Measurements from ENCODE around the gene ARHGAP15.

Gene ARHGAP15

DNA sequence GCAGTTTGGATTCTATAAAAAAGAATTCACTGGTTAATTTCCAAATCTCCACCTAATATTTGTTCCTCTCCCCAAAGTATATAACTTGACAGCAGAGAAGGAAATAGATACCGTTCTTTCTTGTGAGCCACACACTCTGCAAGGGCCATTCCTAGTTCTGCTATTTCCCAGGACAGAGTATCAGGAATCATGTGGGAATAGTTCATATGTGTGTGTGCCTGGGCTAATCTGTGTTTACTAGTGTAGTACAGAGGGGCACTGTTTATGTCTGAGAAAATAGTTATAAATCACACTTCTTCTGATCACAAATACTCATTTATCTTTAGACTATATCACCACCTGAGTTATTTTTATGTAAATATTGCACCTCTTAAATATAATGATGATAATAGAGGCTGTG, 296.7 kb downstream of the ARHGAP15 start:
- TF ChIP-seq, protein P1, sequence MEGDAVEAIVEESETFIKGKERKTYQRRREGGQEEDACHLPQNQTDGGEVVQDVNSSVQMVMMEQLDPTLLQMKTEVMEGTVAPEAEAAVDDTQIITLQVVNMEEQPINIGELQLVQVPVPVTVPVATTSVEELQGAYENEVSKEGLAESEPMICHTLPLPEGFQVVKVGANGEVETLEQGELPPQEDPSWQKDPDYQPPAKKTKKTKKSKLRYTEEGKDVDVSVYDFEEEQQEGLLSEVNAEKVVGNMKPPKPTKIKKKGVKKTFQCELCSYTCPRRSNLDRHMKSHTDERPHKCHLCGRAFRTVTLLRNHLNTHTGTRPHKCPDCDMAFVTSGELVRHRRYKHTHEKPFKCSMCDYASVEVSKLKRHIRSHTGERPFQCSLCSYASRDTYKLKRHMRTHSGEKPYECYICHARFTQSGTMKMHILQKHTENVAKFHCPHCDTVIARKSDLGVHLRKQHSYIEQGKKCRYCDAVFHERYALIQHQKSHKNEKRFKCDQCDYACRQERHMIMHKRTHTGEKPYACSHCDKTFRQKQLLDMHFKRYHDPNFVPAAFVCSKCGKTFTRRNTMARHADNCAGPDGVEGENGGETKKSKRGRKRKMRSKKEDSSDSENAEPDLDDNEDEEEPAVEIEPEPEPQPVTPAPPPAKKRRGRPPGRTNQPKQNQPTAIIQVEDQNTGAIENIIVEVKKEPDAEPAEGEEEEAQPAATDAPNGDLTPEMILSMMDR (IDR thresholded peaks at IDR 0.05), result no peak
- H3K27ac ChIP-seq, result no peak overlapping the region
- H3K27me3 ChIP-seq, result no peaks in the 10 kb centered on the region
- no peaks in the 10 kb centered on the region for H3K9me3 ChIP-seq
- H3K4me3 ChIP-seq (ENCODE audit: low read depth in 1 of 2, low read length in 1 of 2), result no peak overlapping the region
- no peaks in the 10 kb centered on the region for H3K36me3 ChIP-seq
- H3K4me1 ChIP-seq (ENCODE audit: control insufficient read depth in 1 of 2, insufficient read depth in 1 of 2, low read depth in 1 of 2, low read length in 1 of 2), result peaks cover 11 to 15% of the 10 kb centered on the region in 2 experiments

DNA sequence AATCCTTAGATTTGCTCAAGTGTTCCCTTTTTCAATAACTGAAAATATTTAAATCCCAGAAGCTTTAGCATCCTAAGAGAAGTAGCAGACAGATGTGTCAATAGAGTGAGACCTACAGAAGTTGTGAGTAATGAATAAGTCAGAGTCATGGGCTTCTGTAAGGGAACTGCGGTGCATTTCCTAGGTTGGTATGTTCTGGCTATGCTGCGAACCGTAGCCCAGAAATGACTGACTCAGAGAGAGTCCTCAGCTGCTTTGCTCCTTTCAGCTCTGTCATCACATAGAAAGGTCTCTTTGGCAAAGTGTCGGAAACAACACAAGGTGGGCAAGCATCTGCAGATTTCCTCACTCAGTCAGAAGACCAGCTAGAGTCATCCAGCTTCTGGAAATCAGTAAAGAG, 297.1 kb downstream of the ARHGAP15 start:
- Histone ChIP-seq H3K9me3 (no peaks in the 10 kb centered on the region), H3K4me3 (ENCODE audit: low read depth in 1 of 2, low read length in 1 of 2) (no peak overlapping the region), H3K27ac (no peak overlapping the region), H3K27me3 (no peaks in the 10 kb centered on the region), H3K4me1 (ENCODE audit: control insufficient read depth in 1 of 2, insufficient read depth in 1 of 2, low read depth in 1 of 2, low read length in 1 of 2) (peaks cover 11 to 15% of the 10 kb centered on the region in 2 experiments), H3K36me3 (no peaks in the 10 kb centered on the region)
- TF ChIP-seq, protein P1 (IDR thresholded peaks at IDR 0.05), result no peak

DNA sequence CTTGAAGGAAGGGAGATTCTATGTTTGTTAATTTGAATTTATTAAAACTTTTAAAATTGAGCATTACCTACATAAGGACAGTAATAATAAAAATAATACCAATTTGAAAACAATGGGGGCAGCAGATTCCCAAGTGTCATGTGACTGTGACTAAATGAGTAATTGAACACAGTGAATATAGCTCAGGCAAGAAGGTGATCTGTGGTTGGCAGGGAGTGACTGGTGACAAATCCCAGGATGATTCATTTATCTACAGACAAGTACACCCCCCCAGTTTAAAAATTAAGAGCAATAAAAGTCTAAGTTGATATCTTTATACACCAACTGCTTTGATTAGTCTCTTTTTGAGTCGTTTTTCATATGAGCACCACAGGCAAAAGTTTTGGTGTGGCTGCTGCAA, 299.5 kb downstream of the ARHGAP15 start:
- no peaks in the 10 kb centered on the region for H3K9me3 ChIP-seq
- TF ChIP-seq, protein P1 (IDR thresholded peaks at IDR 0.05), result no peak
- H3K4me1 ChIP-seq (ENCODE audit: control insufficient read depth in 1 of 2, insufficient read depth in 1 of 2, low read depth in 1 of 2, low read length in 1 of 2), result peaks cover 0 to under 1% of the 10 kb centered on the region in 2 experiments
- no peaks in the 10 kb centered on the region for H3K27me3 ChIP-seq
- no peak overlapping the region for H3K27ac ChIP-seq
- H3K36me3 ChIP-seq, result no peaks in the 10 kb centered on the region
- H3K4me3 ChIP-seq (ENCODE audit: low read depth in 1 of 2, low read length in 1 of 2), result no peak overlapping the region

DNA sequence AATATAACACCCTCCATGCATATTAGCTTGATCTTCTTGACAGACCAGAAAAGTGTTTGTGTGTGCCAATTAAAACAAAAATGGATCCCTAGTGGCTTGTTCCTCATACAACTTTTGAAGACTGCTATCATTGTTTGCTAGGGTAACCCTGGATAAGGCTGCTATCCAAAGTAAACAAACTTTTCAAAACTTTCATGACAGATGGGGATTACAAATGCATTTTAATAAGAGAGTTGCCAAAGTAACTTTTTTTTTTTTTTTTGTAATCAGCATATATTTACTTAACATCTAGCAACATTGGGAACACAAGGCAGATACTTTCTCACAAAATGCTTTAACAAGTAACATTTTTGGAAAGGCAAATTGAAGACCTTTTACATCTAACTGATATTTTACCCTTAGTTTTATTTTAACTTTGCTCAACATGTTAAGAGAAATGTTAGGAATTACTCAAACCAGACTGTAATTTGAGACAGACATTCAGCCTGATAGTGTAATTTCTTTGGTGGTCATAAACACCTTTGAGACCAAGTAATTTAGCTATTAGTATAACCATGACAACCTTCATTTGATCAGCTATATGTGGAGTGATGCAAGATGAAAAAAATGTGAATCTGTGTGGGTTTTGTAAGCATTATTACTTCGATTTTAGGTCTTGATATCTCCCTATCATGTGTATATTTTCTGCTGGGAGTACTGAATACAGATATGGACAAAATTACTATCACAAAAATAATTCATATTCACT, 300.9 kb downstream of the ARHGAP15 start:
- Histone ChIP-seq H3K27me3 (no peaks in the 10 kb centered on the region), H3K4me3 (ENCODE audit: low read depth in 1 of 2, low read length in 1 of 2) (no peak overlapping the region), H3K4me1 (ENCODE audit: control insufficient read depth in 1 of 2, insufficient read depth in 1 of 2, low read depth in 1 of 2, low read length in 1 of 2) (no peaks in the 10 kb centered on the region), H3K27ac (no peak overlapping the region), H3K36me3 (no peaks in the 10 kb centered on the region), H3K9me3 (no peaks in the 10 kb centered on the region)
- TF ChIP-seq, protein P1 (IDR thresholded peaks at IDR 0.05), result no peak

DNA sequence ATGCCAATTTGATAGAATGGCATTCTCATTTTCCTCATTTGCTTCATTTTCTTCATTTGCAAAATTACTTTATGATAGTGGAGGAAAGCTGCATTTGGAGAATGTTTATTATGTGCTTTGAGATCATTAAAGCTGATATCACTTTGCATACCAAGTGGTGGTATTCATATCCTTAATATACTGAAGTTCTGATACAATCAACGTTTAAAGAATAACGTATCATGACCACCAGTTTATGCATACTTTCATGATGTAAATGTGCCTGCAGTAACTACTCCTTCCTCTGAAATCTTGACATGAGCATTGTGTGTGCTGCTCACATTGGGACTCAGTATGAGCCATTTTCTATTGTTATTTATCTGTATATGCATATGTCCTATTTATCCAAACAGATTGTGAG, 302.1 kb downstream of the ARHGAP15 start:
- H3K36me3 ChIP-seq, result peaks cover 8% of the 10 kb centered on the region
- H3K4me1 ChIP-seq (ENCODE audit: control insufficient read depth in 1 of 2, insufficient read depth in 1 of 2, low read depth in 1 of 2, low read length in 1 of 2), result no peaks in the 10 kb centered on the region
- no peaks in the 10 kb centered on the region for H3K27me3 ChIP-seq
- H3K27ac ChIP-seq, result no peak overlapping the region
- H3K4me3 ChIP-seq (ENCODE audit: low read depth in 1 of 2, low read length in 1 of 2), result no peak overlapping the region
- no peaks in the 10 kb centered on the region for H3K9me3 ChIP-seq
- TF ChIP-seq, protein P1 (IDR thresholded peaks at IDR 0.05), result no peak

Measured in neutrophil (primary cell).